Neural cell (in vitro differentiated cells): ENCODE data around the gene ERGIC3. TPM values are rescaled to one million over a fixed set of nuclear protein-coding genes. Genes with fewer than 3 reads are reported as not detected.

Experiments
- H2AFZ ChIP-seq: fragments of 200-600, 300-800 bp; sonication (generic), shearing (Covaris generic); 2 replicates; pipeline ENCODE4 v1.6.0; 2014; ENCODE audit warnings: low read depth, mild to moderate bottlenecking, antibody characterized with exemption, low read length, moderate library complexity
- H3F3A ChIP-seq: fragments of 200-600 bp; shearing (Covaris generic); 2 replicates; pipeline ENCODE4 v1.6.1; 2016; ENCODE audit warnings: mild to moderate bottlenecking, moderate library complexity, mixed read lengths, antibody characterized with exemption, low read length; ENCODE audit not compliant: insufficient read depth, poor library complexity, severe bottlenecking
- H3K27ac ChIP-seq: fragments of 200-600, 300-800 bp; sonication (generic), shearing (Covaris generic); 2 replicates; pipeline ENCODE4 v1.5.1; 2014; ENCODE audit warnings: mild to moderate bottlenecking, low read length, moderate library complexity
- H3K27me3 ChIP-seq: fragments of 300-800, 200-600 bp; sonication (generic), shearing (Covaris generic); 2 replicates; pipeline ENCODE4 v1.6.0; 2014; ENCODE audit warnings: mild to moderate bottlenecking, low read depth, low read length, moderate library complexity; ENCODE audit not compliant: insufficient read depth
- H3K36me3 ChIP-seq: fragments of 300-800, 200-600 bp; sonication (generic), shearing (Covaris generic); 2 replicates; pipeline ENCODE4 v1.5.1; 2014; ENCODE audit warnings: mild to moderate bottlenecking, antibody characterized with exemption, low read length, moderate library complexity; ENCODE audit not compliant: insufficient read depth
- H3K4me2 ChIP-seq: fragments of 300-800, 200-600 bp; sonication (generic), shearing (Covaris generic); 2 replicates; pipeline ENCODE4 v1.6.0; 2014; ENCODE audit warnings: mild to moderate bottlenecking, low read length
- H3K4me3 ChIP-seq: fragments of 300-800, 200-600 bp; sonication (generic), shearing (Covaris generic); 2 replicates; pipeline ENCODE4 v1.5.1; 2014; ENCODE audit warnings: mild to moderate bottlenecking, low read length, moderate library complexity
- H3K79me2 ChIP-seq: fragments of 200-600 bp; shearing (Covaris generic); replicated peaks from 2 replicates; pipeline ENCODE4 v1.6.0; 2014; ENCODE audit warnings: mild to moderate bottlenecking, low read length, moderate library complexity; ENCODE audit not compliant: insufficient read depth
- H3K9ac ChIP-seq: fragments of 300-800, 200-600 bp; sonication (generic), shearing (Covaris generic); 2 replicates; pipeline ENCODE4 v1.6.1; 2016; ENCODE audit warnings: mild to moderate bottlenecking, low read length, mixed read lengths
- H3K9me2 ChIP-seq: fragments of 200-600 bp; shearing (Covaris generic); 2 replicates; pipeline ENCODE4 v1.6.1; 2016; ENCODE audit warnings: mild to moderate bottlenecking, low read length, mixed read lengths; ENCODE audit not compliant: insufficient read depth
- H3K9me3 ChIP-seq: fragments of 200-600, 300-800 bp; sonication (generic), shearing (Covaris generic); 2 replicates; pipeline ENCODE4 v1.6.1; 2016; ENCODE audit warnings: mild to moderate bottlenecking, mixed run types, low read length, moderate library complexity, mixed read lengths
- H4K20me1 ChIP-seq: fragments of 200-600 bp; shearing (Covaris generic); 2 replicates; pipeline ENCODE4 v1.6.1; 2016; ENCODE audit warnings: mild to moderate bottlenecking, mixed run types; ENCODE audit not compliant: insufficient read depth
- EP300 ChIP-seq: fragments of 450-650 bp; conservative IDR thresholded peaks from 2 replicates; pipeline ENCODE4 v1.6.1; 2014; ENCODE audit warnings: antibody characterized with exemption, mild to moderate bottlenecking, moderate library complexity; ENCODE audit not compliant: poor library complexity, severe bottlenecking
- EZH2 ChIP-seq: fragments of 200-600, 300-800 bp; shearing (Covaris generic), sonication (generic); IDR thresholded peaks from 2 replicates; pipeline ENCODE4 v1.6.1; 2014; ENCODE audit warnings: antibody characterized with exemption, low read length, borderline replicate concordance, mild to moderate bottlenecking; ENCODE audit not compliant: insufficient read depth, poor library complexity, severe bottlenecking
- MXI1 ChIP-seq: fragments of 450-650 bp; conservative IDR thresholded peaks from 2 replicates; pipeline ENCODE4 v1.6.1; 2014; ENCODE audit warnings: antibody characterized with exemption, mild to moderate bottlenecking; ENCODE audit not compliant: poor library complexity, severe bottlenecking
- POLR2AphosphoS5 ChIP-seq: IDR thresholded peaks from 2 replicates; pipeline ENCODE4 v1.6.1; 2012
- RAD21 ChIP-seq: fragments of 450-650 bp; conservative IDR thresholded peaks from 2 replicates; pipeline ENCODE4 v1.6.1; 2014; ENCODE audit warnings: antibody characterized with exemption, mild to moderate bottlenecking, moderate library complexity
- SMC3 ChIP-seq: fragments of 450-650 bp; conservative IDR thresholded peaks from 2 replicates; pipeline ENCODE4 v1.6.1; 2014; ENCODE audit warnings: antibody characterized with exemption, mild to moderate bottlenecking, moderate library complexity; ENCODE audit not compliant: poor library complexity
- TAF1 ChIP-seq: IDR thresholded peaks from 2 replicates; pipeline ENCODE4 v1.6.1; 2012; ENCODE audit warnings: low read depth
- polyA plus RNA-seq: library from polyadenylated mRNA; depleted of rRNA; stranded (reverse); fragments of >200 nt; gene quantifications from 2 replicates; pipeline ENCODE4 v1.2.3, GENCODE V29; 2014
- TF ChIP-seq, protein P1 (sequence below): IDR thresholded peaks from 2 replicates; pipeline ENCODE4 v1.6.1; 2012; ENCODE audit warnings: borderline replicate concordance
- TF ChIP-seq, protein P2 (sequence below): fragments of 450-650 bp; IDR thresholded peaks from 2 replicates; pipeline ENCODE4 v1.5.1; 2014; ENCODE audit warnings: antibody characterized with exemption, mild to moderate bottlenecking, moderate library complexity; ENCODE audit not compliant: poor library complexity, severe bottlenecking

ERGIC3 gene
- polyA plus RNA-seq, 1 donor from 2014 or later, result 385 TPM

DNA sequence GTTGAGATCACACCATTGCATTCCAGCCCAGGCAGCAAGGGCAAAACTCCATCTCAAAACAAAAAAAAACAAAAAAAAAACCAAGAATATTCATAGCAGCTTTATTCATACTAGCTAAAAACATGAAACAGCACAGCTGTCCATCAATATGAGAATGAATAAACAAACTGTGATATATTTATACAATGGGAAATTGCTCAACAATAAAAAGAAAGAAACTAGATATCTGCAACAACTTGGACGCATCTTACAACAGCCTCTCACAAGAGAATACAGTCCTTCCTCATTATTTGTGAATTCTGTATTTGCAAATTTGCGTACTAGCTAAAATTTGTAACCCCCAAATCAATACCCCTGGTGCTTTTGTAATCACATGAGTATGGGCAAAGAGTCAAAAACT is 45.6 kb downstream of the ERGIC3 start:
- TF ChIP-seq TAF1 (no peak), SMC3 (no peak), MXI1 (no peak), EZH2 (no peak), POLR2AphosphoS5 (no peak), RAD21 (no peak), EP300 (no peak)
- TF ChIP-seq, protein P1, sequence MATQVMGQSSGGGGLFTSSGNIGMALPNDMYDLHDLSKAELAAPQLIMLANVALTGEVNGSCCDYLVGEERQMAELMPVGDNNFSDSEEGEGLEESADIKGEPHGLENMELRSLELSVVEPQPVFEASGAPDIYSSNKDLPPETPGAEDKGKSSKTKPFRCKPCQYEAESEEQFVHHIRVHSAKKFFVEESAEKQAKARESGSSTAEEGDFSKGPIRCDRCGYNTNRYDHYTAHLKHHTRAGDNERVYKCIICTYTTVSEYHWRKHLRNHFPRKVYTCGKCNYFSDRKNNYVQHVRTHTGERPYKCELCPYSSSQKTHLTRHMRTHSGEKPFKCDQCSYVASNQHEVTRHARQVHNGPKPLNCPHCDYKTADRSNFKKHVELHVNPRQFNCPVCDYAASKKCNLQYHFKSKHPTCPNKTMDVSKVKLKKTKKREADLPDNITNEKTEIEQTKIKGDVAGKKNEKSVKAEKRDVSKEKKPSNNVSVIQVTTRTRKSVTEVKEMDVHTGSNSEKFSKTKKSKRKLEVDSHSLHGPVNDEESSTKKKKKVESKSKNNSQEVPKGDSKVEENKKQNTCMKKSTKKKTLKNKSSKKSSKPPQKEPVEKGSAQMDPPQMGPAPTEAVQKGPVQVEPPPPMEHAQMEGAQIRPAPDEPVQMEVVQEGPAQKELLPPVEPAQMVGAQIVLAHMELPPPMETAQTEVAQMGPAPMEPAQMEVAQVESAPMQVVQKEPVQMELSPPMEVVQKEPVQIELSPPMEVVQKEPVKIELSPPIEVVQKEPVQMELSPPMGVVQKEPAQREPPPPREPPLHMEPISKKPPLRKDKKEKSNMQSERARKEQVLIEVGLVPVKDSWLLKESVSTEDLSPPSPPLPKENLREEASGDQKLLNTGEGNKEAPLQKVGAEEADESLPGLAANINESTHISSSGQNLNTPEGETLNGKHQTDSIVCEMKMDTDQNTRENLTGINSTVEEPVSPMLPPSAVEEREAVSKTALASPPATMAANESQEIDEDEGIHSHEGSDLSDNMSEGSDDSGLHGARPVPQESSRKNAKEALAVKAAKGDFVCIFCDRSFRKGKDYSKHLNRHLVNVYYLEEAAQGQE, result no peak
- TF ChIP-seq, protein P2, sequence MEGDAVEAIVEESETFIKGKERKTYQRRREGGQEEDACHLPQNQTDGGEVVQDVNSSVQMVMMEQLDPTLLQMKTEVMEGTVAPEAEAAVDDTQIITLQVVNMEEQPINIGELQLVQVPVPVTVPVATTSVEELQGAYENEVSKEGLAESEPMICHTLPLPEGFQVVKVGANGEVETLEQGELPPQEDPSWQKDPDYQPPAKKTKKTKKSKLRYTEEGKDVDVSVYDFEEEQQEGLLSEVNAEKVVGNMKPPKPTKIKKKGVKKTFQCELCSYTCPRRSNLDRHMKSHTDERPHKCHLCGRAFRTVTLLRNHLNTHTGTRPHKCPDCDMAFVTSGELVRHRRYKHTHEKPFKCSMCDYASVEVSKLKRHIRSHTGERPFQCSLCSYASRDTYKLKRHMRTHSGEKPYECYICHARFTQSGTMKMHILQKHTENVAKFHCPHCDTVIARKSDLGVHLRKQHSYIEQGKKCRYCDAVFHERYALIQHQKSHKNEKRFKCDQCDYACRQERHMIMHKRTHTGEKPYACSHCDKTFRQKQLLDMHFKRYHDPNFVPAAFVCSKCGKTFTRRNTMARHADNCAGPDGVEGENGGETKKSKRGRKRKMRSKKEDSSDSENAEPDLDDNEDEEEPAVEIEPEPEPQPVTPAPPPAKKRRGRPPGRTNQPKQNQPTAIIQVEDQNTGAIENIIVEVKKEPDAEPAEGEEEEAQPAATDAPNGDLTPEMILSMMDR, result no peak
- Histone ChIP-seq H2AFZ (no peak overlapping the region), H3K9me2 (no peaks in the 10 kb centered on the region), H3K79me2 (no peaks in the 10 kb centered on the region), H3K27me3 (no peaks in the 10 kb centered on the region), H3K9me3 (no peaks in the 10 kb centered on the region), H3K4me2 (no peak overlapping the region), H3F3A (no peaks in the 10 kb centered on the region), H3K27ac (no peak overlapping the region), H4K20me1 (no peaks in the 10 kb centered on the region), H3K4me3 (no peak overlapping the region), H3K36me3 (no peaks in the 10 kb centered on the region), H3K9ac (no peak overlapping the region)

DNA sequence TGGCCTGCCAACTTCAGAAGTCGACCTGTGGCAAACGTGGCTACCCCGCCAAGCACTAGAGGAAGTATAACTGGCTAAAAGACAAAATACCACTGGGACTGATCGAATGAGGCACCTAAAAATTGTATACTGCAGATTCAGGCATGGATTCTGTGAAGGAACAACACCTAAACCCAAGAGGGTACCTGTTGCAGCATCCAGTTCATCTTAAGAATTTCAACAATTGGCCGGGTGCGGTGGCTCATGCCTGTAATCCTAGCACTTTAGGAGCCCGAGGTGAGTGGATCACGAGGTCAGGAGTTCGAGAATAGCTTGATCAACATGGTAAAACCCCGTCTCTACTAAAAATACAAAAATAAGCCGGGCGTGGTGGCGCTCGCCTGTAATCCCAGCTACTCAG is 46.5 kb downstream of the ERGIC3 start:
- Histone ChIP-seq H3K9me3 (no peaks in the 10 kb centered on the region), H3K4me3 (no peak overlapping the region), H3K9ac (no peak overlapping the region), H4K20me1 (no peaks in the 10 kb centered on the region), H3K36me3 (no peaks in the 10 kb centered on the region), H3K27ac (no peak overlapping the region), H3K27me3 (no peaks in the 10 kb centered on the region), H3K79me2 (no peaks in the 10 kb centered on the region), H2AFZ (no peak overlapping the region), H3K4me2 (no peak overlapping the region), H3F3A (no peaks in the 10 kb centered on the region), H3K9me2 (no peaks in the 10 kb centered on the region)
- TF ChIP-seq RAD21 (no peak), POLR2AphosphoS5 (no peak), TAF1 (no peak)
- TF ChIP-seq, protein P2, result no peak
